Esophagus muscularis mucosa (tissue), 4 donors: ENCODE measurements around the gene WDSUB1. TPM values are rescaled to one million over a fixed set of nuclear protein-coding genes. Genes with fewer than 3 reads are reported as not detected.

Experiments
- DNase-seq: peaks from one replicate; pipeline ENCODE4 v3.0.0-alpha.2; 2017; ENCODE audit errors: extremely low spot score
- H3K27ac ChIP-seq, 4 donors: fragments of 200-600 bp; sonication (generic); replicated peaks in 1 of 4; 1 replicate in 3 of 4; 2 replicates in 1 of 4; pipeline ENCODE4 v1.5.1; 2016 to 2019; ENCODE audit warnings: mild to moderate bottlenecking in 1 of 4
- H3K27me3 ChIP-seq, 4 donors: fragments of 200-600 bp; sonication (generic); one replicate each; pipeline versions ENCODE4 v1.5.1 to v1.6.0; 2016 to 2019
- H3K36me3 ChIP-seq, 4 donors: fragments of 200-600 bp; sonication (generic); one replicate each; pipeline ENCODE4 v1.5.1; 2016 to 2019
- H3K4me1 ChIP-seq, 4 donors: fragments of 200-600 bp; sonication (generic); one replicate each; pipeline ENCODE4 v1.5.1; 2016 to 2019
- H3K4me3 ChIP-seq, 4 donors: fragments of 200-600 bp; sonication (generic); 1 replicate in 2 of 4; 2 replicates in 2 of 4; pipeline ENCODE4 v1.5.1; 2016 to 2019; ENCODE audit warnings: mild to moderate bottlenecking in 4 of 4, moderate library complexity in 1 of 4
- H3K9me3 ChIP-seq, 4 donors: fragments of 200-600 bp; sonication (generic); 1 replicate in 3 of 4; 2 replicates in 1 of 4; pipeline ENCODE4 v1.5.1; 2016 to 2019
- CTCF ChIP-seq, 3 experiments: fragments of 200-600 bp in 2 of 3; fragments of 450-650 bp in 1 of 3; sonication (generic) in 2 of 3; IDR thresholded peaks; one replicate each; pipeline ENCODE4 v1.5.1; 2017 to 2019; ENCODE audit warnings: antibody characterized with exemption in 3 of 3, mild to moderate bottlenecking in 2 of 3, moderate library complexity in 1 of 3
- EP300 ChIP-seq: sonication (generic); formaldehyde crosslinking; IDR thresholded peaks from one replicate; pipeline ENCODE4 v1.6.1; 2017; ENCODE audit warnings: antibody characterized with exemption
- POLR2A ChIP-seq: fragments of 450-650 bp; IDR thresholded peaks from one replicate; pipeline ENCODE4 v1.6.1; 2017; ENCODE audit warnings: antibody characterized with exemption, moderate library complexity, mild to moderate bottlenecking, low read depth
- POLR2AphosphoS5 ChIP-seq, 2 donors: sonication (generic); formaldehyde crosslinking; IDR thresholded peaks; one replicate each; pipeline ENCODE4 v1.6.1; 2017; ENCODE audit warnings: antibody characterized with exemption in 2 of 2
- WGBS: methylation state at CpG from one replicate; pipeline ENCODE4 v1.1.5; 2018; 5-methylcytosine and 5-hydroxymethylcytosine counted together
- intact Hi-C: fragments of 100-400 bp; cut with DNase I; formaldehyde crosslinking; loops from one replicate; pipeline ENCODE4 v1.15.1; 2023
- total RNA-seq, 4 donors: library from RNA; depleted of rRNA; stranded (reverse); fragments of >200 nt; gene quantifications; one replicate each; pipeline versions ENCODE4 v1.1.0 to v1.2.1, GENCODE V29; 2016

The WDSUB1 gene
- total RNA-seq, 4 donors from 2014 or later: 3.5 to 7.9 (median 4.4) TPM

GRCh38 chr2:159307942-159308341 is 21.4 kb upstream of the WDSUB1 start:
- Histone ChIP-seq H3K4me3 (no peak overlapping the region), H3K27ac (no peak overlapping the region), H3K9me3 (no peaks in the 10 kb centered on the region), H3K27me3 (no peaks in the 10 kb centered on the region), H3K36me3 (no peaks in the 10 kb centered on the region), H3K4me1 (no peaks in the 10 kb centered on the region)
- intact Hi-C loops: no loop called here
- DNase-seq: no peak
- TF ChIP-seq POLR2AphosphoS5 (IDR thresholded peaks at IDR 0.05) (no peak), EP300 (no peak), CTCF (IDR thresholded peaks at IDR 0.05) (no peak), POLR2A (no peak)

- intact Hi-C loops: no loop called here
- H3K27me3 ChIP-seq: no peaks in the 10 kb centered on the region
- H3K27ac ChIP-seq: no peak overlapping the region
- H3K4me3 ChIP-seq: no peak overlapping the region
- no peaks in the 10 kb centered on the region for H3K4me1 ChIP-seq
- no peak for TF ChIP-seq POLR2AphosphoS5 (IDR thresholded peaks at IDR 0.05)
- TF ChIP-seq POLR2A: no peak
- no peak for TF ChIP-seq EP300
- TF ChIP-seq CTCF (IDR thresholded peaks at IDR 0.05): no peak
- H3K9me3 ChIP-seq: no peaks in the 10 kb centered on the region
- H3K36me3 ChIP-seq: no peaks in the 10 kb centered on the region
- 90% methylated on average over 3 of the region's 3 CpGs for WGBS
- no peak for DNase-seq
Measured at GRCh38 chr2:159300586-159300985, 14.1 kb upstream of the WDSUB1 start.

GRCh38 chr2:159298967-159299366 is 12.5 kb upstream of the WDSUB1 start:
- H3K4me1 ChIP-seq: no peaks in the 10 kb centered on the region
- DNase-seq: no peak
- H3K9me3 ChIP-seq: no peaks in the 10 kb centered on the region
- no peak overlapping the region for H3K4me3 ChIP-seq
- intact Hi-C loops: no loop called here
- TF ChIP-seq POLR2AphosphoS5 (IDR thresholded peaks at IDR 0.05) (no peak), CTCF (IDR thresholded peaks at IDR 0.05) (no peak), POLR2A (no peak), EP300 (no peak)
- no peak overlapping the region for H3K27ac ChIP-seq
- H3K27me3 ChIP-seq: no peaks in the 10 kb centered on the region
- H3K36me3 ChIP-seq: no peaks in the 10 kb centered on the region

- no peak for DNase-seq
- Histone ChIP-seq H3K9me3 (no peaks in the 10 kb centered on the region), H3K36me3 (no peaks in the 10 kb centered on the region), H3K4me3 (no peak overlapping the region), H3K4me1 (no peaks in the 10 kb centered on the region), H3K27me3 (no peaks in the 10 kb centered on the region), H3K27ac (no peak overlapping the region)
- TF ChIP-seq CTCF (IDR thresholded peaks at IDR 0.05): no peak
- TF ChIP-seq POLR2A: no peak
- TF ChIP-seq EP300: no peak
- TF ChIP-seq POLR2AphosphoS5 (IDR thresholded peaks at IDR 0.05): no peak
- intact Hi-C loops: no loop called here
- WGBS: 97% methylated on average over 5 of the region's 5 CpGs
Measured at GRCh38 chr2:159297042-159297707, 10.7 kb upstream of the WDSUB1 start.

- no peaks in the 10 kb centered on the region for H3K36me3 ChIP-seq
- no peak overlapping the region for H3K4me3 ChIP-seq
- H3K27me3 ChIP-seq: no peaks in the 10 kb centered on the region
- H3K9me3 ChIP-seq: no peaks in the 10 kb centered on the region
- no peak for DNase-seq
- WGBS: 58% methylated on average over 6 of the region's 6 CpGs
- H3K4me1 ChIP-seq: peaks cover 4 to 13% (median 8%) of the 10 kb centered on the region in 4 donors
- intact Hi-C loops: no loop called here
- no peak for TF ChIP-seq EP300
- no peak for TF ChIP-seq POLR2AphosphoS5 (IDR thresholded peaks at IDR 0.05)
- no peak for TF ChIP-seq POLR2A
- no peak for TF ChIP-seq CTCF (IDR thresholded peaks at IDR 0.05)
- no peak overlapping the region for H3K27ac ChIP-seq
Measured at GRCh38 chr2:159292157-159292556, 5.7 kb upstream of the WDSUB1 start.
